HL-60 (cell line): Measurements from ENCODE around the gene SVEP1.

Experiments
- GABPA ChIP-seq: IDR thresholded peaks from 2 replicates; pipeline ENCODE4 v1.6.1; 2012; ENCODE audit warnings: low read depth
- POLR2AphosphoS5 ChIP-seq: IDR thresholded peaks from 2 replicates; pipeline ENCODE4 v1.6.1; 2012; ENCODE audit warnings: low read depth
- SPI1 ChIP-seq: IDR thresholded peaks from 2 replicates; pipeline ENCODE4 v1.6.1; 2012; ENCODE audit warnings: low read depth, mild to moderate bottlenecking, borderline replicate concordance
- TF ChIP-seq, protein P1 (sequence below): IDR thresholded peaks from one replicate; pipeline ENCODE4 v1.5.1; 2011; ENCODE audit warnings: low read length, control low read depth, inconsistent platforms; ENCODE audit not compliant: insufficient read depth
- TF ChIP-seq, protein P2 (sequence below): IDR thresholded peaks from 2 replicates; pipeline ENCODE4 v1.6.1; 2012; ENCODE audit warnings: low read depth; ENCODE audit not compliant: insufficient replicate concordance

DNA sequence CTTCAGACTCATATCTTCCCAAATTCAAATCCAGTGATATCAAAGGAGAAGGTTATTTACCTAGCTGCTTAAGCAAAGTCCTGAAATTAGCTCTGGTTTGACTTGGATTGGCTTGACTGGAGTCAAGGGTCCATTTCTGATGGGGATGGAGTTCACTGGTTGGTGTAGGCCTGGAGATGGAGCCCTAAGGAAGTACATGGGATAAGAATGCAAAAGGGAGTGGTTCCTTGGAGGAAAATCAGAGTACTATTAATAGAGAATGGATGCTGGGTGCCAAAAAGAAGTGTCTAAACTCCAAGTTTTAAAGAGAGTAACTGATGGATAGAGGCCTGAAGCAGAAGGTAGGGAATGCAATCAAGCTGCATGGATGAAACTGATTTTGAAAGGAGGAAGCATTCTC lies 255.7 kb downstream of the SVEP1 start:
- TF ChIP-seq, protein P1, sequence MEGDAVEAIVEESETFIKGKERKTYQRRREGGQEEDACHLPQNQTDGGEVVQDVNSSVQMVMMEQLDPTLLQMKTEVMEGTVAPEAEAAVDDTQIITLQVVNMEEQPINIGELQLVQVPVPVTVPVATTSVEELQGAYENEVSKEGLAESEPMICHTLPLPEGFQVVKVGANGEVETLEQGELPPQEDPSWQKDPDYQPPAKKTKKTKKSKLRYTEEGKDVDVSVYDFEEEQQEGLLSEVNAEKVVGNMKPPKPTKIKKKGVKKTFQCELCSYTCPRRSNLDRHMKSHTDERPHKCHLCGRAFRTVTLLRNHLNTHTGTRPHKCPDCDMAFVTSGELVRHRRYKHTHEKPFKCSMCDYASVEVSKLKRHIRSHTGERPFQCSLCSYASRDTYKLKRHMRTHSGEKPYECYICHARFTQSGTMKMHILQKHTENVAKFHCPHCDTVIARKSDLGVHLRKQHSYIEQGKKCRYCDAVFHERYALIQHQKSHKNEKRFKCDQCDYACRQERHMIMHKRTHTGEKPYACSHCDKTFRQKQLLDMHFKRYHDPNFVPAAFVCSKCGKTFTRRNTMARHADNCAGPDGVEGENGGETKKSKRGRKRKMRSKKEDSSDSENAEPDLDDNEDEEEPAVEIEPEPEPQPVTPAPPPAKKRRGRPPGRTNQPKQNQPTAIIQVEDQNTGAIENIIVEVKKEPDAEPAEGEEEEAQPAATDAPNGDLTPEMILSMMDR: no peak
- TF ChIP-seq POLR2AphosphoS5 (no peak), GABPA (no peak), SPI1 (no peak)
- TF ChIP-seq, protein P2, sequence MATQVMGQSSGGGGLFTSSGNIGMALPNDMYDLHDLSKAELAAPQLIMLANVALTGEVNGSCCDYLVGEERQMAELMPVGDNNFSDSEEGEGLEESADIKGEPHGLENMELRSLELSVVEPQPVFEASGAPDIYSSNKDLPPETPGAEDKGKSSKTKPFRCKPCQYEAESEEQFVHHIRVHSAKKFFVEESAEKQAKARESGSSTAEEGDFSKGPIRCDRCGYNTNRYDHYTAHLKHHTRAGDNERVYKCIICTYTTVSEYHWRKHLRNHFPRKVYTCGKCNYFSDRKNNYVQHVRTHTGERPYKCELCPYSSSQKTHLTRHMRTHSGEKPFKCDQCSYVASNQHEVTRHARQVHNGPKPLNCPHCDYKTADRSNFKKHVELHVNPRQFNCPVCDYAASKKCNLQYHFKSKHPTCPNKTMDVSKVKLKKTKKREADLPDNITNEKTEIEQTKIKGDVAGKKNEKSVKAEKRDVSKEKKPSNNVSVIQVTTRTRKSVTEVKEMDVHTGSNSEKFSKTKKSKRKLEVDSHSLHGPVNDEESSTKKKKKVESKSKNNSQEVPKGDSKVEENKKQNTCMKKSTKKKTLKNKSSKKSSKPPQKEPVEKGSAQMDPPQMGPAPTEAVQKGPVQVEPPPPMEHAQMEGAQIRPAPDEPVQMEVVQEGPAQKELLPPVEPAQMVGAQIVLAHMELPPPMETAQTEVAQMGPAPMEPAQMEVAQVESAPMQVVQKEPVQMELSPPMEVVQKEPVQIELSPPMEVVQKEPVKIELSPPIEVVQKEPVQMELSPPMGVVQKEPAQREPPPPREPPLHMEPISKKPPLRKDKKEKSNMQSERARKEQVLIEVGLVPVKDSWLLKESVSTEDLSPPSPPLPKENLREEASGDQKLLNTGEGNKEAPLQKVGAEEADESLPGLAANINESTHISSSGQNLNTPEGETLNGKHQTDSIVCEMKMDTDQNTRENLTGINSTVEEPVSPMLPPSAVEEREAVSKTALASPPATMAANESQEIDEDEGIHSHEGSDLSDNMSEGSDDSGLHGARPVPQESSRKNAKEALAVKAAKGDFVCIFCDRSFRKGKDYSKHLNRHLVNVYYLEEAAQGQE: no peak
